ENCODE data around the gene ADPRS.

GRCh38 chr1:36143424-36143823 is 54.7 kb downstream of the ADPRS start:
- no peak for TF ChIP-seq POLR2A (IDR thresholded peaks at IDR 0.05; ENCODE audit: low read depth, low read length)
- TF ChIP-seq JUN (IDR thresholded peaks at IDR 0.05; ENCODE audit: borderline replicate concordance, insufficient read depth, insufficient read length, low read depth) = no peak
- TF ChIP-seq CTCF (IDR thresholded peaks at IDR 0.05; ENCODE audit: extremely low read depth in 1 of 2, insufficient read depth in 1 of 2, low read depth in 1 of 2, low read length in 2 of 2) = no peak
- TF ChIP-seq MAX (IDR thresholded peaks at IDR 0.05; ENCODE audit: insufficient read depth, insufficient read length) = no peak
- TF ChIP-seq POLR2AphosphoS5 (IDR thresholded peaks at IDR 0.05; ENCODE audit: insufficient read depth, low read depth, low read length) = no peak
- TF ChIP-seq EZH2 (IDR thresholded peaks at IDR 0.05; ENCODE audit: borderline replicate concordance, low read depth, low read length, severe bottlenecking) = no peak

Data from endothelial cell of umbilical vein (primary cell).